ENCODE results near the gene RND1.

DNA sequence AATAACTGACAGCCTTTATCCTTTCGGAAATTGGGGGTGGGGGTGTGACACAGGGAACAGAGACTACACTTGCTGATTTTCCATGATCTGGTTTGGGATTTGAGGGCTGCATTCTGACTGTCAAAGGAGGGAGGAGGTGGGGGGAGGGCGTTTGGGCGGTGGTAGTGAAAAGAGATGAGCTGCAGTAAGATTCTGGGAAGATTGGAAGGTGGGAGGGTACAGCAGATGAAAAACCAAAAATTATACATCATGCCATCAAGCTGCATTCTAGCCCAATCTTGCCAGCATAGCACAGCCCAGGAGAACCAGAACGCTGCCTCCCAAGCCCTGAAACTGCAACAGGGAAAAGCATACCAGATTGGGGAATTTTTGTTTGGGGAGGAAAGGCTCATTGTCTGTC is 2.4 kb downstream of the RND1 start:
- TF ChIP-seq, protein P1, sequence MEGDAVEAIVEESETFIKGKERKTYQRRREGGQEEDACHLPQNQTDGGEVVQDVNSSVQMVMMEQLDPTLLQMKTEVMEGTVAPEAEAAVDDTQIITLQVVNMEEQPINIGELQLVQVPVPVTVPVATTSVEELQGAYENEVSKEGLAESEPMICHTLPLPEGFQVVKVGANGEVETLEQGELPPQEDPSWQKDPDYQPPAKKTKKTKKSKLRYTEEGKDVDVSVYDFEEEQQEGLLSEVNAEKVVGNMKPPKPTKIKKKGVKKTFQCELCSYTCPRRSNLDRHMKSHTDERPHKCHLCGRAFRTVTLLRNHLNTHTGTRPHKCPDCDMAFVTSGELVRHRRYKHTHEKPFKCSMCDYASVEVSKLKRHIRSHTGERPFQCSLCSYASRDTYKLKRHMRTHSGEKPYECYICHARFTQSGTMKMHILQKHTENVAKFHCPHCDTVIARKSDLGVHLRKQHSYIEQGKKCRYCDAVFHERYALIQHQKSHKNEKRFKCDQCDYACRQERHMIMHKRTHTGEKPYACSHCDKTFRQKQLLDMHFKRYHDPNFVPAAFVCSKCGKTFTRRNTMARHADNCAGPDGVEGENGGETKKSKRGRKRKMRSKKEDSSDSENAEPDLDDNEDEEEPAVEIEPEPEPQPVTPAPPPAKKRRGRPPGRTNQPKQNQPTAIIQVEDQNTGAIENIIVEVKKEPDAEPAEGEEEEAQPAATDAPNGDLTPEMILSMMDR (conservative IDR thresholded peaks at IDR 0.05 in 1 of 2, IDR thresholded peaks at IDR 0.05 in 1 of 2; ENCODE audit: low read depth in 1 of 2, low read length in 2 of 2) = no peak
- TF ChIP-seq EZH2 (IDR thresholded peaks at IDR 0.05; ENCODE audit: low read length, missing control alignments) = no peak
